GM21515 (cell line): ENCODE measurements around the gene SELENOK.

ENCODE experiments used
- ATAC-seq: cut with Tn5 transposase; IDR thresholded peaks from one replicate; pipeline ENCODE4 v1.9.1; 2021; ENCODE audit not compliant: unreplicated experiment

SELENOK gene

DNA sequence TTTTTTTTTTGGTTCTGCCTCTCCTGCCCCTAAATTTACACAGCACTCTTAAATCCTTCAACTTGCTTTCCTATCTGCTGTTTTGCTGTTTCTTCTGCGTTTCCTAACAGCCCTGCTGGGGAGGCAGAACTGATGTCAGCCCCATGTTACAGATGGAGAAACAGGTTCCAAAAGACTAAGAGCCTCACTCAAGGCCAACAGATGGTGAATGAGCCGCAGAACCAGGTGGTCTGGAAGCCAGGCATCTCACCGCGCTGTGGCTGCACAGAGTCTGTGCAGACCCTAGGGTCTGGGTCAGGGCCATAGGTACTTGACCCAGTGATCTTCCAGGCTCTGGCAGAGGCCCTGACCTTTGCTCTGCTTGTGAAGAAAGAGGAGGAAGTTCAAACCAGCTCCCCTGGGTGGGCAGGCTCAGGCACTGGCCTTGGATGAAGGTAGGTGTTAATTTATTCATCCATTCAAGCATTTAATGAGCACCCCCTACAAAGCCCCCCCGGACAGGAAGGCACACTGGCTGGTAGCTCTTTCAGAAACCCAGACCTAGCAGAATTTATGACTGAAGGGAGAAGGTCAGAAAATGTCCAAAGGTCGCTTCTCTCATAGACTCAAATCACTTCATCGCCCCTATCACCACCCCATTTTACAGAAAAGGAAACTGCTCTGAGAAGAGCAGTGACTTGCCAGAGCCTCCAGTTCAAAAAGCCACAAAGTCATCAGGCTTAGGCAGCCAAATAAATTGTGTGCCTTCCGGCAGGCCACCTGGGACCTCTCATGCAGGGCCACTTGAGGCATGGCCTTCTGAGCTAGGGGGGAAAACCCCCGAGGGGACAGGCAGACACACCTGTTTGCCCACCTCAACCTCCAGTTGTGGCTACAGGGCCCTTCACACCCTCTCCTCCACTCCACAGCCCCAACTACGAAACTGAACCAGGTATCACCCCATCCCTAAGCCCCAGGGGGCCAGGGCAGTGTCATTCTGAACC is 48.2 kb downstream of the SELENOK start:
- no peak for ATAC-seq

DNA sequence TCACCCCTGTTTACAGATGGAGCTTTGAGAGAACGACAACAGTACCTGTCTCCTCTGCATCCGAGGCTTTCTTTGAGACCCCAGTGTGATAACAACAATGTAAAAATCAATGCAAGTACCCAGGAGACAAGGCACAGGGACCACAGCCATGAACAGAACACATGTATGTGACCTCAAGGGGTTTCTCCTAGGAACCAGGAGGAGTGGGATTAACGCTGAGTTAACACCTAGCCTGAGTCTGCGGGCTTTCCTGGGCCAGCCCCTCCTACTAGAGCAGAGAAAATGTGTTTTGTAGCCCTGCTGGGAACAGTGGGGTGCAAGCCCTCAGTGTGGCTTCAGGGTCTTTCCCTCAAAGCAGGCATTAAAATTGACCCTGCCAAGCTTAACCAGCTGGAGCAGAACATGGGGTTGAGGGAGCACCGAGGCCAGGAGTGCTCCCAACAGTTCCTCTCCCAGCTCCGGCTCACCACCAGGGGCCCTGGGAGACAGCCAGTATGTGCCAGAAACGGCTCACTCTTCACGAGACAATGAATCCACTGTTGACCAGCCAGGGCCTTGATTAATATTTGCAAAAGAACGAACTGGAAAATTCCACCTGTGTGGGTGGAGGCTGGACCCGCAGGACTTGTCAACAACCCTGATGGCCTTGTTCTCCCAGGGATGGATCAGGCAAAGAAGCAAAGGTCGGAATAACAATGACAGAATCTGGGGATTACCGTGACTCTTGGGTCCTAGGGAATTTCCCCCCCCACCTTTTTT is 49.0 kb downstream of the SELENOK start:
- no peak for ATAC-seq

DNA sequence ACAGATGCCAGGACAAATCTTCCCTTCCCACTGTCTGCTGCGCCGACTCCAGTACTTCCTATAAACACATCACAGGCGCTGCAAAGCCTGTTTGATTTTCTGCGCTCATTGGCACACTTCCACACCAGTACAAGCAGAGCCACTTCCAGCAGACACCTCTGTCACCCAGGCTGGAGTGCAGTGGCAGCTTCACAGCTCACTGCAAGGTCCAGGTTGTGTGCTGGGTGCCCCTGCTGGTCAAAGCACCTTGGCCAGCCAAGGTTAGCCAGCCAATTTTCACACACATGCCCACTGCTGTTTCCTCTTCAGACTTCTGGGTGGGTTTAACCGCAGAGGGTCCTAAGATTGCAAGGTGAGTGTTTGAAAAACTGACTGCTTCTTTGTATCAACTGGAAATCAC is 50.4 kb downstream of the SELENOK start:
- no peak for ATAC-seq

DNA sequence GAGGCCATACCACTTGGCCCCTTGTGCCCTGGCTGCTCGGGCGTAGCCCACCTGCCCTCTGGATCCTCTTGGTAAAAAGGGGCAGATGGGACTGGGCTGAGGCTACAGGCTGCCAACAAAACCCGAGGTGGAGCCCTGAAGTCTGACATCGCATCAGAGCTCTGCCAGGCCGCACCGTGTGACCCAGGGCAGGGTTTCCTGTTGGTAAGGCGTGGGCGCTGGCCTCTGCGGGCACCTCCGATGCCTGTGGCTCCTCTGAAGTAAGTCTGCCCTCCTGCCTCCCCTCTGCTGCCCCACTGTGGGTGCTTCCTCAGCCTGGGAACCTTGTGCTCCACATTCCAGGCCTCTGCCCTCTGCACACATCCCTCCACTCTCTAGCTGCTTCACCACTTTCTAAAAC is 54.3 kb downstream of the SELENOK start:
- ATAC-seq = no peak

DNA sequence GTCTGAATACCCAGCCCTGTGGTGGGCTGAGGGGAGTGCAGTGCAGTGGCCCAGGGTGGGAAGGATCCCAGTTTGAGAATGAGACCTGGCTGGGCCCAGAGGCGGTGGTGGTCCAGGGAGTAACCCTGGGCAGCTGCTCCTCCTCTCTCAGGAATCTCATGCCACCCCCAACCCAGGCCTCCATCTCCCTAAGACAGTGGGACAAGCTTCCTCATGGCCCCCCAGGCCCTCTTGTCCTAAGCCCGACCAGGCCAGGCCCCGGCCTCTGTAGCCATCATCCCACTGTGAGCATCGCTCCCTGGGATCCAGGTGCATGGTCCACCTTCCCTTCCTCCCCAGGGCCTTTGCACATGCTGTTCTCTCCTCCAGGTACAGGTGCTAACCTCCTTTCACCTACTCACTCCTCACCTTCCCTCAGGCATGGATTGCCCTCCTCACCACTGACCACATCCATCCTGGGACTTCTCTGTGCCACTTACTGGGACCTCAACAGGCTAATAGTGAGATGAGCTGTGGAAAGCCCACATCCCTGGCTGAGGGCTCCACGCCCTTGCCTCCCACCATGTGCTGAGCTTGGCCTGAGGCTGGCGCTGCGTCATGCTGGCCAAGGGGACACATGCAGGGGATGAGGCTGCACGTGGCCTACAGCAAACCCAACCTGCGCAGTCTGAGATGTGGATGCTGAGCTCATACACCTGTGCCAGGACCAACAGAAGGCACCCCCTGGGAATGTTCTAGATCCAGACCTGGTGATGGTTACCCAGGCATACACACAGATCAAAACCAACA is 55.4 kb downstream of the SELENOK start:
- ATAC-seq = no peak

DNA sequence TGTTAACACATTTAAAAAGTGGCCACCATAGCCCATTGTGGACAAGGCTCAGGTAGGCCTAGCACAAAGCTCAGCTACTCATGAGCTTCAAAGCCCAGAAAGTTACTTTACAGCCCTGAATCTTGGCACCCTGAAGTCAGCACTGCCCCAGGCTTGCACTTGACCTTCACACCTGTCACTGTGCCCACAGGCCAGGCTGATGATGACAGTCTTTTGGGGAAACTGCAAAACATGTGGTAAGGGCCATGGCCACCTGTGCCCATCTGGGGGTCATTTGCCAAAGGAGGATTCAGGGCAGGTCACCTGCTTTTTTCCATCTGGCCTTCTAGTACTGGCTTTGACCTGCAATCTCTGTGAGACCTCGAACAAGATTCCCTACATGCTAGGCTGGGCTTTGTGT is 56.4 kb downstream of the SELENOK start:
- no peak for ATAC-seq

DNA sequence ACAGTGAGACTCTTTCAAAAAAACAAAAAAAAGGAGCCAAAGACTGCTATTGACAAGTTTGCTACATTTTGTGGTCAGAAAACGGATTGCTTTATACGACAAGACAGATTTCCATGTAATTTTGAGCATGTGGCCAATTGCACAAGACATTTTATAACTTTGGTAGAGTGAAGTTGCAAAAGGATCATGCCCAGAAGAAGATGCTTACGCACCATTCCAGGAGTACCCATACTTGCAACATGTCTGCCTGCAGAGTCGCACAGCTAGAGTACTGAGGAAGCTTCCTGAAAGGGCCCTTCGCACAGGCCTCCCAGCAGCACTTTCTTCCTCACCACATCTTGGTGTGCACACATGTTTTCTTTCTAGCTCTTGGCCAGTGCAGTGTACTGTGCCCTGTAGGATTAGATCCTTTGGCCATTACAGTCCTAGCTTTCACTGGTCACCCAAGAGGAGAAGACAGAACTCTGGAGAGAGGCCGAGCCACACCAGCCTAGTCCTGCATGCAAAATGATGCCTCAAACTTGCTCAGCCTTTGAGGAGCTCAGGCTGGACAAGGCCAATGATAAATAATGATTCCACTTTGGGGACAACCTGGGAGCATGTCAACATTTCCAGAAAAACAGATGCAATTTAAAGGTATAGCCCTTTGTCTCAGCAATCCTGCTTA is 57.1 kb downstream of the SELENOK start:
- ATAC-seq = no peak
